Measurements from ENCODE around the gene BMPER.

DNA sequence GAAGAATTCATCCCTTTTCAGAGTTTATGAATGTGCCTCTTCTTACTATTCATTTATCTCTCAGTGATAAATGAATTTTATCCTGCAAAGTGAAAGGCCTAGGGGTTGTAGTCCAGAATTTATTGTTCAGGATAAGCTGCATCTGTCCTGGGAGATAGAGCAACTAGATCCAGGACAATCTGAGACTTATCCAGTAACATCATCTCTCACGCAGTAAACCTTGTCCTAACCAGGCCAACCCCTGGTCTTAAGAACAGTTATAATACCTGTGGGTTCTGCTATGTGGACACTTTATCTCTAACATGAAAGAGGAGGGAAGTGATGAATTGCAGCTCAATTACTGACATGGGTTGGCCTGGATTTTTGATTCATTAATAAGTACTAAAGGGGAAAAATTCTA lies 287.6 kb downstream of the BMPER start:
- TF ChIP-seq, protein P1, sequence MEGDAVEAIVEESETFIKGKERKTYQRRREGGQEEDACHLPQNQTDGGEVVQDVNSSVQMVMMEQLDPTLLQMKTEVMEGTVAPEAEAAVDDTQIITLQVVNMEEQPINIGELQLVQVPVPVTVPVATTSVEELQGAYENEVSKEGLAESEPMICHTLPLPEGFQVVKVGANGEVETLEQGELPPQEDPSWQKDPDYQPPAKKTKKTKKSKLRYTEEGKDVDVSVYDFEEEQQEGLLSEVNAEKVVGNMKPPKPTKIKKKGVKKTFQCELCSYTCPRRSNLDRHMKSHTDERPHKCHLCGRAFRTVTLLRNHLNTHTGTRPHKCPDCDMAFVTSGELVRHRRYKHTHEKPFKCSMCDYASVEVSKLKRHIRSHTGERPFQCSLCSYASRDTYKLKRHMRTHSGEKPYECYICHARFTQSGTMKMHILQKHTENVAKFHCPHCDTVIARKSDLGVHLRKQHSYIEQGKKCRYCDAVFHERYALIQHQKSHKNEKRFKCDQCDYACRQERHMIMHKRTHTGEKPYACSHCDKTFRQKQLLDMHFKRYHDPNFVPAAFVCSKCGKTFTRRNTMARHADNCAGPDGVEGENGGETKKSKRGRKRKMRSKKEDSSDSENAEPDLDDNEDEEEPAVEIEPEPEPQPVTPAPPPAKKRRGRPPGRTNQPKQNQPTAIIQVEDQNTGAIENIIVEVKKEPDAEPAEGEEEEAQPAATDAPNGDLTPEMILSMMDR (conservative IDR thresholded peaks at IDR 0.05), result no peak
- no peak for TF ChIP-seq EZH2 (IDR thresholded peaks at IDR 0.05; ENCODE audit: low read depth)
